OCI-LY1 (cell line): ENCODE data around the gene LAMA5.

ENCODE experiments used
- H2AFZ ChIP-seq: fragments of 200-600 bp; sonication (generic), shearing (Covaris generic); 2 replicates; pipeline ENCODE4 v1.6.0; 2014; ENCODE audit warnings: antibody characterized with exemption, mild to moderate bottlenecking, low read length
- H3F3A ChIP-seq: fragments of 200-600 bp; sonication (generic), shearing (Covaris generic); 2 replicates; pipeline ENCODE4 v1.6.0; 2014; ENCODE audit warnings: mild to moderate bottlenecking, antibody characterized with exemption, low read length, moderate library complexity; ENCODE audit not compliant: insufficient read depth
- H3K27ac ChIP-seq: fragments of 200-600 bp; sonication (generic); 2 replicates; pipeline ENCODE4 v1.5.1; 2014; ENCODE audit warnings: low read length, mixed run types, mild to moderate bottlenecking, low read depth; ENCODE audit not compliant: poor library complexity, severe bottlenecking
- H3K27me3 ChIP-seq: fragments of 200-600 bp; sonication (generic); 2 replicates; pipeline ENCODE4 v1.6.0; 2014; ENCODE audit warnings: antibody characterized with exemption, mild to moderate bottlenecking, low read length, moderate library complexity; ENCODE audit not compliant: insufficient read depth
- H3K36me3 ChIP-seq: fragments of 200-600 bp; sonication (generic); 2 replicates; pipeline ENCODE4 v1.6.1; 2014; ENCODE audit warnings: mild to moderate bottlenecking, antibody characterized with exemption, low read length, moderate library complexity, mixed read lengths; ENCODE audit not compliant: insufficient read depth
- H3K4me1 ChIP-seq: fragments of 200-600 bp; sonication (generic); 2 replicates; pipeline ENCODE4 v1.5.1; 2014; ENCODE audit warnings: mild to moderate bottlenecking, low read length, moderate library complexity; ENCODE audit not compliant: insufficient read depth, severe bottlenecking
- H3K4me2 ChIP-seq: fragments of 200-600 bp; sonication (generic), shearing (Covaris generic); 2 replicates; pipeline ENCODE4 v1.6.1; 2014; ENCODE audit warnings: low read length
- H3K4me3 ChIP-seq: fragments of 200-600 bp; sonication (generic); 2 replicates; pipeline ENCODE4 v1.5.1; 2014; ENCODE audit warnings: low read length, low read depth, mild to moderate bottlenecking, mixed read lengths; ENCODE audit not compliant: poor library complexity, severe bottlenecking
- H3K79me2 ChIP-seq: fragments of 200-600 bp; shearing (Covaris generic); 2 replicates; pipeline ENCODE4 v1.6.1; 2016; ENCODE audit warnings: mixed run types, low read length, mixed read lengths; ENCODE audit not compliant: insufficient read depth
- H3K9ac ChIP-seq: fragments of 200-600 bp; sonication (generic), shearing (Covaris generic); 2 replicates; pipeline ENCODE4 v1.6.1; 2014; ENCODE audit warnings: mild to moderate bottlenecking, low read length, mixed read lengths
- H3K9me2 ChIP-seq: fragments of 200-600 bp; sonication (generic), shearing (Covaris generic); 2 replicates; pipeline ENCODE4 v1.6.1; 2014; ENCODE audit warnings: low read depth, mild to moderate bottlenecking, low read length, mixed read lengths
- H3K9me3 ChIP-seq: fragments of 200-600 bp; shearing (Covaris generic); 2 replicates; pipeline ENCODE4 v1.6.1; 2014; ENCODE audit warnings: low read length, mixed read lengths
- H4K20me1 ChIP-seq: fragments of 200-600 bp; sonication (generic), shearing (Covaris generic); 2 replicates; pipeline ENCODE4 v1.6.0; 2016; ENCODE audit warnings: mild to moderate bottlenecking, low read length; ENCODE audit not compliant: insufficient read depth
- EZH2 ChIP-seq: fragments of 200-600 bp; sonication (generic), shearing (Covaris generic); IDR thresholded peaks from 2 replicates; pipeline ENCODE4 v1.8.0; 2017; ENCODE audit warnings: borderline replicate concordance, mixed run types, mild to moderate bottlenecking, antibody characterized with exemption, low read length, moderate library complexity, mixed read lengths
- TF ChIP-seq, protein P1 (sequence below): fragments of 200-600 bp; sonication (generic), shearing (Covaris generic); IDR thresholded peaks from 2 replicates; pipeline ENCODE4 v1.5.1; 2017; ENCODE audit warnings: mild to moderate bottlenecking, antibody characterized with exemption, low read length, moderate library complexity, mixed read lengths

LAMA5 gene

DNA sequence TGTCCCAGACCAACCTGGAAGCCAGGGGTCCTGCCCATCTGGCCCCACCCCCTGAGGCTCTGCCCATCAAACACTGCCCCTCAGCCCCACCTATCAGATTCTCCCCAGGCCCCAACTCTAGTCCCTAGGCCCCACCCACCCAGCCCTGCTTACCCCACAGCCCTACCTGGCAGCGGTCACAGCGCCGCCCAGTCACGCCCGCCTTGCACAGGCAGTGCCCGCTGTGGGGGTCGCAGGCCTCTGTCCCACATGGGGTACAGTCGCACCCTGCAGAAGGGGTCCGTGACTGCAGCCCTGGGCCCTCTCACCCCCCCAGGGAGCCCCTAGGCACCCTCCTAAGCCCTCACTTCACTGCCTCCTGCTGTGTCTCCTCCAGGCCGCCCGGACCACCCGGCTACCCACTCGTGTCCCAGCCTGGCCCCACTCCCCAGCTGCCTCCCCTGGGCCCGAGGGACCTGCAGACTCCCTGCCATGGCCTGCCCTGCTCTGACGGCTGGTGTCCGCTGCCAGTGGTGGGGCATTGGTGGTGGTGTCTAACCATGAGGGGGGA lies 44.5 kb downstream of the LAMA5 start:
- 0 out of 2 replicates have a peak, but pooled peaks cover 3% of the 10 kb centered on the region for H3K27me3 ChIP-seq
- no peak overlapping the region for H3K27ac ChIP-seq
- no peaks in the 10 kb centered on the region; the same call in 1 of the 2 replicates for H3K36me3 ChIP-seq
- no peaks in the 10 kb centered on the region for H4K20me1 ChIP-seq
- no peaks in the 10 kb centered on the region for H3K79me2 ChIP-seq
- no peaks in the 10 kb centered on the region for H3F3A ChIP-seq
- no peak overlapping the region for H3K9ac ChIP-seq
- H3K9me3 ChIP-seq, result 0 out of 2 replicates have a peak, but pooled peaks cover 4% of the 10 kb centered on the region
- TF ChIP-seq EZH2, result no peak
- TF ChIP-seq, protein P1, sequence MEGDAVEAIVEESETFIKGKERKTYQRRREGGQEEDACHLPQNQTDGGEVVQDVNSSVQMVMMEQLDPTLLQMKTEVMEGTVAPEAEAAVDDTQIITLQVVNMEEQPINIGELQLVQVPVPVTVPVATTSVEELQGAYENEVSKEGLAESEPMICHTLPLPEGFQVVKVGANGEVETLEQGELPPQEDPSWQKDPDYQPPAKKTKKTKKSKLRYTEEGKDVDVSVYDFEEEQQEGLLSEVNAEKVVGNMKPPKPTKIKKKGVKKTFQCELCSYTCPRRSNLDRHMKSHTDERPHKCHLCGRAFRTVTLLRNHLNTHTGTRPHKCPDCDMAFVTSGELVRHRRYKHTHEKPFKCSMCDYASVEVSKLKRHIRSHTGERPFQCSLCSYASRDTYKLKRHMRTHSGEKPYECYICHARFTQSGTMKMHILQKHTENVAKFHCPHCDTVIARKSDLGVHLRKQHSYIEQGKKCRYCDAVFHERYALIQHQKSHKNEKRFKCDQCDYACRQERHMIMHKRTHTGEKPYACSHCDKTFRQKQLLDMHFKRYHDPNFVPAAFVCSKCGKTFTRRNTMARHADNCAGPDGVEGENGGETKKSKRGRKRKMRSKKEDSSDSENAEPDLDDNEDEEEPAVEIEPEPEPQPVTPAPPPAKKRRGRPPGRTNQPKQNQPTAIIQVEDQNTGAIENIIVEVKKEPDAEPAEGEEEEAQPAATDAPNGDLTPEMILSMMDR, result no peak
- H3K4me1 ChIP-seq, result peaks cover 6% of the 10 kb centered on the region
- no peak overlapping the region for H3K4me3 ChIP-seq
- H2AFZ ChIP-seq, result no peak overlapping the region
- H3K9me2 ChIP-seq, result no peaks in the 10 kb centered on the region
- no peak overlapping the region for H3K4me2 ChIP-seq

DNA sequence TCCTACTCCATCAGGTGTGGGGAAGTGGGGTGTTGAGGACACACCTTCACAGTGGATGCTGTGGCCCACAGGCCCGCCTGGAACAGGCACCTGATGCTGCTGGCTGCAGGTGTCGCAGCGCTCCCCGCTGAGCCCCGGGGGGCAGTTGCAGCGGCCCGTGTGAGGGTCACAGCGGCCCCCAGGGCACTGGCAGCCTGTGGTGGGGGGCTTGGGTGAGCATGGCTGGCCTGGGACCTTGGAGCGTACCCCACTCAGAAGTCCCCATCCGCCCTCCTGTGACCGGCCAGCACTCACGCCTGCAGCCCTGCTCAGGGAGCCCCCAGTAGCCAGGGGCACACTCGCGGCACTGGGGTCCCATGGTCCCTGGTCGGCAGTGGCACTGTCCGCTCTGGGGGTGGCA lies 45.1 kb downstream of the LAMA5 start:
- Histone ChIP-seq H3K27me3 (no peaks in the 10 kb centered on the region), H3K36me3 (no peaks in the 10 kb centered on the region; the same call in 1 of the 2 replicates), H3K9ac (no peak overlapping the region), H3F3A (no peaks in the 10 kb centered on the region), H3K4me2 (no peak overlapping the region), H3K4me3 (no peak overlapping the region), H3K27ac (no peak overlapping the region), H4K20me1 (no peaks in the 10 kb centered on the region), H3K79me2 (no peaks in the 10 kb centered on the region), H3K9me3 (0 out of 2 replicates have a peak, but pooled peaks cover 4% of the 10 kb centered on the region), H2AFZ (no peak overlapping the region), H3K4me1 (peaks cover 6% of the 10 kb centered on the region), H3K9me2 (no peaks in the 10 kb centered on the region)
- no peak for TF ChIP-seq EZH2
- TF ChIP-seq, protein P1, result no peak

DNA sequence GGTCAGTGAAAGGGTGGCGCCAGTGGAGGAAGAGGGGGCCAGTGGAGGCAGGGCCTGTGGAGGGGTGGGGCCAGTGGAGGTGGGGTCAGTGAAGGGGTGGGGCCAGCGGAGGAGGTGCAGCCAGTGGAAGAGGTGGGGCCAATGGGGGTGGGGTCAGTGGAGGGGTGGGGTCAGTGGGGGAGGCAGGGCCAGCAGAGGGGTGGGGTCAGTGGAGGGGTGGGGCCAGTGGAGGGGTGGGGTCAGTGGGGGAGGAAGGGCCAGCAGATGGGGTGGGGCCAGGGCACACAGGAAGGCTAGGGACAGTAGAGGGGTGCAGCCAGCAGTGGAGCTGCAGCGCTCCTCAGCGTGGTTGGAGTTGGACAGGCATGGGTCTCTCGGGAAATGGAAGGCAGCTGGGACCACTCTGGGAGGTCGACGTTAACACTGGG lies 45.6 kb downstream of the LAMA5 start:
- peaks cover 6% of the 10 kb centered on the region for H3K4me1 ChIP-seq

More for the DNA sequence above, 45.6 kb downstream of the LAMA5 start:
- no peak overlapping the region for H3K4me3 ChIP-seq
- no peaks in the 10 kb centered on the region; the same call in 1 of the 2 replicates for H3K36me3 ChIP-seq
- no peaks in the 10 kb centered on the region for H3F3A ChIP-seq
- no peaks in the 10 kb centered on the region for H3K79me2 ChIP-seq
- H3K9ac ChIP-seq, result no peak overlapping the region
- H3K27me3 ChIP-seq, result no peaks in the 10 kb centered on the region
- H4K20me1 ChIP-seq, result no peaks in the 10 kb centered on the region
- no peak overlapping the region for H3K4me2 ChIP-seq
- 0 out of 2 replicates have a peak, but pooled peaks cover 4% of the 10 kb centered on the region for H3K9me3 ChIP-seq
- no peak overlapping the region for H3K27ac ChIP-seq
- TF ChIP-seq, protein P1, result no peak
- TF ChIP-seq EZH2, result no peak
- no peak overlapping the region for H2AFZ ChIP-seq
- H3K9me2 ChIP-seq, result no peaks in the 10 kb centered on the region
